GM12878 (cell line): ENCODE measurements around the gene ABCB10. TPM values are rescaled to one million over a fixed set of nuclear protein-coding genes. Genes with fewer than 3 reads are reported as not detected.

Experiments used
- CEBPB ChIP-seq, 2 experiments: fragments of 150-350 bp in 1 of 2; IDR thresholded peaks; 2 replicates each; pipeline ENCODE4 v1.6.1; 2012 to 2014; ENCODE audit warnings: low read depth in 2 of 2, low read length in 2 of 2, borderline replicate concordance in 1 of 2, inconsistent platforms in 1 of 2
- HCFC1 ChIP-seq: fragments of 150-350 bp; IDR thresholded peaks from 2 replicates; pipeline ENCODE4 v1.6.1; 2014; ENCODE audit warnings: low read length
- JUNB ChIP-seq: IDR thresholded peaks from 2 replicates; pipeline ENCODE4 v1.6.1; 2016; ENCODE audit warnings: antibody characterized with exemption, mild to moderate bottlenecking
- NR2C2 ChIP-seq: IDR thresholded peaks from 2 replicates; pipeline ENCODE4 v1.6.1; 2011; ENCODE audit warnings: borderline replicate concordance, low read depth; ENCODE audit not compliant: control insufficient read depth, insufficient read length
- SREBF1 ChIP-seq: IDR thresholded peaks from 2 replicates; pipeline ENCODE4 v1.6.1; 2012; ENCODE audit warnings: mild to moderate bottlenecking, low read length
- ZNF622 ChIP-seq: fragments of 450-650 bp; IDR thresholded peaks from 2 replicates; pipeline ENCODE4 v1.6.1; 2017; ENCODE audit warnings: mild to moderate bottlenecking, inconsistent platforms
- ZZZ3 ChIP-seq: IDR thresholded peaks from 2 replicates; pipeline ENCODE4 v1.6.1; 2011; ENCODE audit warnings: low read depth; ENCODE audit not compliant: control insufficient read depth, insufficient read length
- polyA plus RNA-seq, 11 experiments: library from polyadenylated mRNA; depleted of rRNA in 4 of 11; unstranded in 6 of 11; stranded (reverse) in 5 of 11; fragments of >200 nt; fragmentation: Nextera tagmentation in 4 of 11; fragmentation: Illumina TruSeq in 1 of 11; extraction: Ambion mirVana in 4 of 11; extraction: Trizol in 1 of 11; gene quantifications; 1 replicate in 1 of 11; 2 replicates in 10 of 11; pipeline versions ENCODE4 v1.2.1 to v1.2.3, GENCODE V29; 2011 to 2016; ENCODE audit warnings: inconsistent platforms in 2 of 11, missing spikeins in 2 of 11, low read depth in 1 of 11
- total RNA-seq, 4 experiments: library from RNA; depleted of rRNA in 3 of 4; stranded (reverse); fragments of >200 nt in 3 of 4; fragmentation: Illumina TruSeq in 1 of 4; extraction: Trizol in 1 of 4; gene quantifications; 2 replicates each; pipeline versions ENCODE4 v1.2.1 to v1.2.3, GENCODE V29; 2013 to 2021
- TF ChIP-seq, protein P1 (sequence below): fragments of 450-650 bp; IDR thresholded peaks from 2 replicates; pipeline ENCODE4 v1.6.1; 2017; ENCODE audit warnings: mild to moderate bottlenecking, moderate library complexity
- TF ChIP-seq, protein P2 (sequence below): IDR thresholded peaks from 2 replicates; pipeline ENCODE4 v1.6.1; 2012; ENCODE audit warnings: low read depth, low read length, improper control_type of control experiment

The ABCB10 gene
- total and polyA plus RNA-seq, 10 of the 15 experiments (the other 5 are each of a cell fraction or from before 2014, with no cell fraction given), result 8.0 to 30.5 (median 16.7) TPM

- TF ChIP-seq, protein P1, sequence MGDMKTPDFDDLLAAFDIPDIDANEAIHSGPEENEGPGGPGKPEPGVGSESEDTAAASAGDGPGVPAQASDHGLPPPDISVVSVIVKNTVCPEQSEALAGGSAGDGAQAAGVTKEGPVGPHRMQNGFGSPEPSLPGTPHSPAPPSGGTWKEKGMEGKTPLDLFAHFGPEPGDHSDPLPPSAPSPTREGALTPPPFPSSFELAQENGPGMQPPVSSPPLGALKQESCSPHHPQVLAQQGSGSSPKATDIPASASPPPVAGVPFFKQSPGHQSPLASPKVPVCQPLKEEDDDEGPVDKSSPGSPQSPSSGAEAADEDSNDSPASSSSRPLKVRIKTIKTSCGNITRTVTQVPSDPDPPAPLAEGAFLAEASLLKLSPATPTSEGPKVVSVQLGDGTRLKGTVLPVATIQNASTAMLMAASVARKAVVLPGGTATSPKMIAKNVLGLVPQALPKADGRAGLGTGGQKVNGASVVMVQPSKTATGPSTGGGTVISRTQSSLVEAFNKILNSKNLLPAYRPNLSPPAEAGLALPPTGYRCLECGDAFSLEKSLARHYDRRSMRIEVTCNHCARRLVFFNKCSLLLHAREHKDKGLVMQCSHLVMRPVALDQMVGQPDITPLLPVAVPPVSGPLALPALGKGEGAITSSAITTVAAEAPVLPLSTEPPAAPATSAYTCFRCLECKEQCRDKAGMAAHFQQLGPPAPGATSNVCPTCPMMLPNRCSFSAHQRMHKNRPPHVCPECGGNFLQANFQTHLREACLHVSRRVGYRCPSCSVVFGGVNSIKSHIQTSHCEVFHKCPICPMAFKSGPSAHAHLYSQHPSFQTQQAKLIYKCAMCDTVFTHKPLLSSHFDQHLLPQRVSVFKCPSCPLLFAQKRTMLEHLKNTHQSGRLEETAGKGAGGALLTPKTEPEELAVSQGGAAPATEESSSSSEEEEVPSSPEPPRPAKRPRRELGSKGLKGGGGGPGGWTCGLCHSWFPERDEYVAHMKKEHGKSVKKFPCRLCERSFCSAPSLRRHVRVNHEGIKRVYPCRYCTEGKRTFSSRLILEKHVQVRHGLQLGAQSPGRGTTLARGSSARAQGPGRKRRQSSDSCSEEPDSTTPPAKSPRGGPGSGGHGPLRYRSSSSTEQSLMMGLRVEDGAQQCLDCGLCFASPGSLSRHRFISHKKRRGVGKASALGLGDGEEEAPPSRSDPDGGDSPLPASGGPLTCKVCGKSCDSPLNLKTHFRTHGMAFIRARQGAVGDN, result no peak
- TF ChIP-seq ZZZ3, result no peak
- no peak for TF ChIP-seq NR2C2
- TF ChIP-seq, protein P2, sequence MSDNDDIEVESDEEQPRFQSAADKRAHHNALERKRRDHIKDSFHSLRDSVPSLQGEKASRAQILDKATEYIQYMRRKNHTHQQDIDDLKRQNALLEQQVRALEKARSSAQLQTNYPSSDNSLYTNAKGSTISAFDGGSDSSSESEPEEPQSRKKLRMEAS, result no peak
- TF ChIP-seq CEBPB (IDR thresholded peaks at IDR 0.05; ENCODE audit: borderline replicate concordance in 1 of 2, low read depth in 2 of 2, low read length in 2 of 2), result no peak
- TF ChIP-seq ZNF622, result no peak
- no peak for TF ChIP-seq JUNB
- no peak for TF ChIP-seq SREBF1
- no peak for TF ChIP-seq HCFC1
- TF ChIP-seq, all 136 proteins: peak for 0
These were observed 3.5 kb downstream of the ABCB10 start (continued) for GRCh38 chr1:229554886-229555621.
